SK-N-SH (cell line): ENCODE results near the gene MLXIP. TPM values are rescaled to one million over a fixed set of nuclear protein-coding genes. Genes with fewer than 3 reads are reported as not detected.

Experiments
- CTCF ChIA-PET: fragments of 300-600, 350-600 bp; formaldehyde crosslinking; extraction: SDS; loops from one replicate; lab custom pipeline; 2021; lab: Yijun Ruan, JAX
- POLR2A ChIA-PET: fragments of 350-600 bp; sonication (Branson Sonifier 250); formaldehyde crosslinking; extraction: SDS; loops from one replicate; lab custom pipeline; 2020; ENCODE audit warnings: antibody characterized with exemption, inconsistent platforms; lab: Yijun Ruan, JAX
- DNase-seq: peaks from one replicate; pipeline ENCODE4 v3.0.0; 2012
- H2AFZ ChIP-seq: fragments of 200-600 bp; sonication (generic); 2 replicates; pipeline ENCODE4 v1.8.1; 2016; ENCODE audit warnings: antibody characterized with exemption, mild to moderate bottlenecking, low read depth
- H3F3A ChIP-seq: fragments of 200-600 bp; sonication (generic); replicated peaks from 2 replicates; pipeline ENCODE3; 2016; ENCODE audit warnings: antibody characterized with exemption, mild to moderate bottlenecking; ENCODE audit not compliant: insufficient read depth
- H3K27ac ChIP-seq, 2 experiments: fragments of 200-500 bp in 1 of 2; fragments of 200-600 bp in 1 of 2; sonication (Bioruptor generic) in 1 of 2; sonication (generic), shearing (Covaris generic) in 1 of 2; 2 replicates each; pipeline versions ENCODE4 v1.5.1 to v1.6.1; 2014 to 2016; ENCODE audit warnings: low read depth in 2 of 2, inconsistent platforms in 1 of 2, low read length in 1 of 2, mild to moderate bottlenecking in 1 of 2, mixed read lengths in 1 of 2
- H3K27me3 ChIP-seq: fragments of 200-600 bp; sonication (generic), shearing (Covaris generic); 2 replicates; pipeline ENCODE4 v1.6.1; 2016; ENCODE audit warnings: mixed run types; ENCODE audit not compliant: insufficient read depth
- H3K36me3 ChIP-seq, 2 experiments: fragments of 200-500 bp in 1 of 2; fragments of 200-600 bp in 1 of 2; sonication (Bioruptor generic) in 1 of 2; sonication (generic) in 1 of 2; replicated peaks in 1 of 2; 2 replicates each; pipeline versions ENCODE3 to v1.5.1; 2014 to 2016; ENCODE audit warnings: low read length in 1 of 2, mild to moderate bottlenecking in 1 of 2; ENCODE audit not compliant: insufficient read depth in 2 of 2, control insufficient read depth in 1 of 2
- H3K4me1 ChIP-seq, 2 experiments: fragments of 200-500 bp in 1 of 2; fragments of 200-600 bp in 1 of 2; sonication (Bioruptor generic) in 1 of 2; sonication (generic), shearing (Covaris generic) in 1 of 2; 2 replicates each; pipeline versions ENCODE4 v1.5.1 to v1.6.1; 2014 to 2016; ENCODE audit warnings: low read depth in 1 of 2, low read length in 1 of 2, mixed run types in 1 of 2; ENCODE audit not compliant: insufficient read depth in 2 of 2, control insufficient read depth in 1 of 2
- H3K4me2 ChIP-seq: fragments of 200-600 bp; sonication (generic), shearing (Covaris generic); 2 replicates; pipeline ENCODE4 v1.6.1; 2017; ENCODE audit warnings: mixed run types
- H3K4me3 ChIP-seq, 2 experiments: fragments of 200-500 bp in 1 of 2; fragments of 200-600 bp in 1 of 2; sonication (Bioruptor generic) in 1 of 2; sonication (generic), shearing (Covaris generic) in 1 of 2; 2 replicates each; pipeline versions ENCODE4 v1.5.1 to v1.8.1; 2014 to 2016; ENCODE audit warnings: low read depth in 2 of 2, inconsistent platforms in 1 of 2, low read length in 1 of 2, mild to moderate bottlenecking in 1 of 2, mixed read lengths in 1 of 2, moderate library complexity in 1 of 2
- H3K79me2 ChIP-seq: fragments of 200-600 bp; sonication (generic); 2 replicates; pipeline ENCODE4 v1.8.1; 2017; ENCODE audit warnings: mild to moderate bottlenecking; ENCODE audit not compliant: insufficient read depth
- H3K9ac ChIP-seq: fragments of 200-600 bp; sonication (generic); 2 replicates; pipeline ENCODE4 v1.6.1; 2017; ENCODE audit warnings: mixed run types
- H3K9me2 ChIP-seq: fragments of 200-600 bp; sonication (generic); 2 replicates; pipeline ENCODE4 v1.6.1; 2017; ENCODE audit warnings: mixed run types
- H3K9me3 ChIP-seq: fragments of 200-600 bp; sonication (generic); 2 replicates; pipeline ENCODE4 v1.6.1; 2017; ENCODE audit warnings: mixed run types, mild to moderate bottlenecking, moderate library complexity
- H4K20me1 ChIP-seq: fragments of 200-600 bp; sonication (generic); 2 replicates; pipeline ENCODE4 v1.6.1; 2017; ENCODE audit warnings: mild to moderate bottlenecking, mixed run types; ENCODE audit not compliant: insufficient read depth
- CHD2 ChIP-seq: fragments of 150-350 bp; IDR thresholded peaks from 2 replicates; pipeline ENCODE4 v1.6.1; 2018; ENCODE audit warnings: low read length; ENCODE audit not compliant: partially characterized antibody
- ELF1 ChIP-seq: IDR thresholded peaks from 2 replicates; pipeline ENCODE4 v1.4.0; 2012
- EP300 ChIP-seq, 2 experiments: IDR thresholded peaks; 2 replicates each; pipeline versions ENCODE4 v1.4.0 to v1.6.1; 2012; ENCODE audit warnings: borderline replicate concordance in 1 of 2, low read depth in 1 of 2, low read length in 1 of 2
- GABPA ChIP-seq: IDR thresholded peaks from 2 replicates; pipeline ENCODE4 v1.4.0; 2012; ENCODE audit warnings: low read depth, mild to moderate bottlenecking
- GATA2 ChIP-seq: sonication (generic); formaldehyde crosslinking; IDR thresholded peaks from 2 replicates; pipeline ENCODE4 v1.5.0; 2020; ENCODE audit warnings: mild to moderate bottlenecking, missing genetic modification reagents
- JUND ChIP-seq: IDR thresholded peaks from 2 replicates; pipeline ENCODE4 v1.4.0; 2012
- MAX ChIP-seq: IDR thresholded peaks from 2 replicates; pipeline ENCODE4 v1.4.0; 2012; ENCODE audit warnings: low read depth
- MXI1 ChIP-seq: IDR thresholded peaks from 2 replicates; pipeline ENCODE4 v1.6.1; 2012; ENCODE audit warnings: mild to moderate bottlenecking, low read depth, low read length, improper control_type of control experiment
- PBX3 ChIP-seq: IDR thresholded peaks from 2 replicates; pipeline ENCODE4; 2012
- POLR2AphosphoS5 ChIP-seq: IDR thresholded peaks from 2 replicates; pipeline ENCODE4 v1.6.1; 2012; ENCODE audit warnings: low read depth, low read length
- SMC3 ChIP-seq: IDR thresholded peaks from 2 replicates; pipeline ENCODE4 v1.6.1; 2012; ENCODE audit warnings: low read depth, low read length, improper control_type of control experiment
- TCF12 ChIP-seq: IDR thresholded peaks from 2 replicates; pipeline ENCODE4 v1.4.0; 2012
- TEAD4 ChIP-seq: IDR thresholded peaks from 2 replicates; pipeline ENCODE4 v1.4.0; 2012; ENCODE audit warnings: mild to moderate bottlenecking, borderline replicate concordance; ENCODE audit not compliant: insufficient read depth
- USF1 ChIP-seq: IDR thresholded peaks from 2 replicates; pipeline ENCODE4 v1.4.0; 2012; ENCODE audit warnings: low read depth, borderline replicate concordance
- USF2 ChIP-seq: fragments of 150-350 bp; IDR thresholded peaks from 2 replicates; pipeline ENCODE4 v1.6.1; 2017; ENCODE audit warnings: antibody characterized with exemption, low read length, low read depth, borderline replicate concordance
- ZBTB33 ChIP-seq: IDR thresholded peaks from 2 replicates; pipeline ENCODE4 v1.4.0; 2012; ENCODE audit warnings: low read depth, borderline replicate concordance
- WGBS: methylation state at CpG from one replicate; pipeline ENCODE4 v1.1.6; 2017; ENCODE audit warnings: low lambda C conversion rate; 5-methylcytosine and 5-hydroxymethylcytosine counted together
- polyA plus RNA-seq, 3 experiments: library from polyadenylated mRNA; depleted of rRNA; stranded (reverse); fragments of >200 nt; gene quantifications; 2 replicates each; pipeline ENCODE4 v1.2.3, GENCODE V29; 2012

The MLXIP gene
- polyA plus RNA-seq, 1 of the 3 experiments (the other 2 are of a cell fraction): 11.0 TPM

GRCh38 chr12:122061253-122061652 is 17.3 kb upstream of the MLXIP start:
- Histone ChIP-seq H3K4me1 (peaks cover 28 to 30% of the 10 kb centered on the region in 2 experiments; a peak in 3 of 4 replicates), H3K27ac (no peak overlapping the region), H3F3A (peaks cover 39% of the 10 kb centered on the region), H3K79me2 (peaks cover 3% of the 10 kb centered on the region), H3K4me2 (no peak overlapping the region), H3K36me3 (peaks cover 5 to 27% of the 10 kb centered on the region in 2 experiments), H3K9me3 (no peaks in the 10 kb centered on the region), H3K9me2 (no peaks in the 10 kb centered on the region), H3K4me3 (no peak overlapping the region), H2AFZ (no peak overlapping the region), H3K9ac (no peak overlapping the region), H3K27me3 (no peaks in the 10 kb centered on the region), H4K20me1 (no peaks in the 10 kb centered on the region)
- CTCF ChIA-PET: interaction anchor here (4.9 kb wide), 1 partner anchor 61 kb away, joined by 33 read pairs; no protein-coding TSS in a partner anchor
- TF ChIP-seq USF2 (no peak), JUND (no peak), ELF1 (no peak), EP300 (IDR thresholded peaks at IDR 0.05; ENCODE audit: borderline replicate concordance in 1 of 2, low read depth in 1 of 2, low read length in 1 of 2) (no peak), PBX3 (no peak), TEAD4 (no peak), USF1 (no peak)
- POLR2A ChIA-PET: no interaction called here
- WGBS: 99% methylated on average over 15 of the region's 23 CpGs
- DNase-seq: no peak

GRCh38 chr12:122062832-122063693 is 15.5 kb upstream of the MLXIP start:
- Histone ChIP-seq H3K36me3 (peaks cover 3 to 22% of the 10 kb centered on the region in 2 experiments), H3K27ac (peak overlapping the region; percentile 68 to 93), H3K4me3 (no peak overlapping the region), H3K9ac (peak overlapping the region; percentile 48; the same call in 1 of the 2 replicates), H3K4me2 (peak overlapping the region; percentile 78), H3K27me3 (no peaks in the 10 kb centered on the region), H4K20me1 (no peaks in the 10 kb centered on the region), H3K9me2 (no peaks in the 10 kb centered on the region), H2AFZ (no peak overlapping the region), H3K9me3 (no peaks in the 10 kb centered on the region), H3F3A (peaks cover 37% of the 10 kb centered on the region), H3K4me1 (peaks cover 28 to 30% of the 10 kb centered on the region in 2 experiments; a peak in 3 of 4 replicates), H3K79me2 (peaks cover 4% of the 10 kb centered on the region; the same call in 1 of the 2 replicates)
- CTCF ChIA-PET: interaction anchor here (0.6 to 4.9 kb wide), 11 partner anchors 9 to 269 kb away, joined by 3 to 33 read pairs (median 4); no protein-coding TSS in a partner anchor
- POLR2A ChIA-PET: no interaction called here
- peak; percentile 51 for DNase-seq
- 51% methylated on average over 18 of the region's 19 CpGs for WGBS
- TF ChIP-seq USF1: no peak
- no peak for TF ChIP-seq ELF1
- 0 out of 2 replicates have a peak, but pooled peaks have one; percentile 23 for TF ChIP-seq MAX
- TF ChIP-seq POLR2AphosphoS5: no peak; the same call in 1 of the 2 replicates
- TF ChIP-seq GABPA: peak; percentile 42
- TF ChIP-seq ZBTB33: no peak
- TF ChIP-seq TCF12: peak; percentile 13; the same call in 1 of the 2 replicates
- no peak for TF ChIP-seq GATA2 (CRISPR knock-in tag)
- TF ChIP-seq SMC3: no peak
- no peak for TF ChIP-seq MXI1
- 0 out of 2 replicates have a peak, but pooled peaks have one; percentile 26 for TF ChIP-seq PBX3
- TF ChIP-seq TEAD4: no peak
- no peak for TF ChIP-seq CHD2
